Omental fat pad (tissue), 4 donors: ENCODE data around the gene CCDC146. TPM values are rescaled to one million over a fixed set of nuclear protein-coding genes. Genes with fewer than 3 reads are reported as not detected.
"Not testable (repeated sequence)": the region's sequence is repeated elsewhere in the genome, so short reads cannot be mapped to it uniquely, and the experiment has no call there.

Experiments used
- ATAC-seq: fragments of 150-250 bp; one replicate; pipeline ENCODE4 v1.9.1; 2016; ENCODE audit warnings: mild to moderate bottlenecking, moderate library complexity; ENCODE audit not compliant: low FRiP score
- DNase-seq: peaks from one replicate; pipeline ENCODE4 v3.0.0-alpha.2; 2019; ENCODE audit warnings: low spot score
- total RNA-seq, 4 donors: library from RNA; depleted of rRNA; stranded (reverse); fragments of >200 nt; gene quantifications; one replicate each; pipeline ENCODE4 v1.1.0, GENCODE V29; 2016

The CCDC146 gene, protein sequence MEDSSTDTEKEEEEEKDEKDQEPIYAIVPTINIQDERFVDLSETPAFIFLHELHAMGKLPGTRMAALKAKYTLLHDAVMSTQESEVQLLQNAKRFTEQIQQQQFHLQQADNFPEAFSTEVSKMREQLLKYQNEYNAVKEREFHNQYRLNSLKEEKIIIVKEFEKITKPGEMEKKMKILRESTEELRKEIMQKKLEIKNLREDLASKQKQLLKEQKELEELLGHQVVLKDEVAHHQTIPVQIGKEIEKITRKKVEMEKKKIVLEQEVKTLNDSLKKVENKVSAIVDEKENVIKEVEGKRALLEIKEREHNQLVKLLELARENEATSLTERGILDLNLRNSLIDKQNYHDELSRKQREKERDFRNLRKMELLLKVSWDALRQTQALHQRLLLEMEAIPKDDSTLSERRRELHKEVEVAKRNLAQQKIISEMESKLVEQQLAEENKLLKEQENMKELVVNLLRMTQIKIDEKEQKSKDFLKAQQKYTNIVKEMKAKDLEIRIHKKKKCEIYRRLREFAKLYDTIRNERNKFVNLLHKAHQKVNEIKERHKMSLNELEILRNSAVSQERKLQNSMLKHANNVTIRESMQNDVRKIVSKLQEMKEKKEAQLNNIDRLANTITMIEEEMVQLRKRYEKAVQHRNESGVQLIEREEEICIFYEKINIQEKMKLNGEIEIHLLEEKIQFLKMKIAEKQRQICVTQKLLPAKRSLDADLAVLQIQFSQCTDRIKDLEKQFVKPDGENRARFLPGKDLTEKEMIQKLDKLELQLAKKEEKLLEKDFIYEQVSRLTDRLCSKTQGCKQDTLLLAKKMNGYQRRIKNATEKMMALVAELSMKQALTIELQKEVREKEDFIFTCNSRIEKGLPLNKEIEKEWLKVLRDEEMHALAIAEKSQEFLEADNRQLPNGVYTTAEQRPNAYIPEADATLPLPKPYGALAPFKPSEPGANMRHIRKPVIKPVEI
- total RNA-seq: 10 to 100 TPM in 1 of 4 donors, 1 to 10 TPM in 3; 6.5 to 12.5 (median 7.0) TPM

DNA sequence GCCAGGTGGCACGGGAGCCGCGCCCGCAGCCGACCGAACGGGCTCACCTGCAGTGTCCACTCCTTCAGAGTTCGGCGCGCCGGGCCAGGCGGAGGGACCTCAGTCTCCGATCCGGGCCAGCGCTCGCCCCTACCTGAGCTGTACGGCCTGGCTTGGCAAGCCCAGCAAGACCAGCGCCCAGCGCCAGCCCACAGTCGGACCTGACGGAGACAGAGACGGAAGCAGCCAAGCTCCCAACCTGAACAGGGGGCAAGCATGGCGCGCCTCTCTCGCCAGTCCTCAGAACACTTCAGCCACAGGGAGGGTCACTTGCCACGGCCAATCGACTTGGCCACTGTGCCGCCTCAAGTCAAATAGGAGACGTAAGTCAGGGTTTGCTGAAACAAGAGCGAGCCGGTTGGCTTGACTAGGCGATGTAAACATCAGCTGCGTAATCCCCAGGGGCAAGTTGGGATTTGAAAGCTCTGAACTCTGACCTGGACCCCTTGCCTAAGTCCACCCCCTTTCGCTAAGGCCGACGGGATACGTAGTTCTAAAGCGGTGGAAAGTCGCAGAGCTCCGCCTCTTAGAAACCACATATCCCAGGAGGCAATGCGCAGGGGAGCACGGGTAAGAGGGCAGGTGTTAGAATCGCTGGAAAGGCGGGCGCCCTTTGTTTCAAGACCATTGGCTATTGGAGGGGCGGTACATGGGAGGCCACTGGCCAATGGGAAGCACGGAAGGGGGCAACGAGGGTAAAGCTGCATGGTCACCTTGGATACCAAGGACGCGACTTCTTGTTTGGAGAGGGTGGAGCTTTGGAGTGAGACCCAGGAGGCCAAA, at the start of gene CCDC146:
TSS of gene CCDC146 (plus strand) at position 756 of the 822 bp plus-strand sequence. CDS start 45,054 bp downstream, outside the sequence.
- ATAC-seq (peak; percentile 100), DNase-seq (peak; percentile 91)

- ATAC-seq, DNase-seq: not testable (repeated sequence)
Observed at GRCh38 chr7:77074786-77075396, 47.5 kb upstream of the CCDC146 start.

- ATAC-seq, DNase-seq: not testable (repeated sequence)
Observed at GRCh38 chr7:77077060-77077459, 45.4 kb upstream of the CCDC146 start.

DNA sequence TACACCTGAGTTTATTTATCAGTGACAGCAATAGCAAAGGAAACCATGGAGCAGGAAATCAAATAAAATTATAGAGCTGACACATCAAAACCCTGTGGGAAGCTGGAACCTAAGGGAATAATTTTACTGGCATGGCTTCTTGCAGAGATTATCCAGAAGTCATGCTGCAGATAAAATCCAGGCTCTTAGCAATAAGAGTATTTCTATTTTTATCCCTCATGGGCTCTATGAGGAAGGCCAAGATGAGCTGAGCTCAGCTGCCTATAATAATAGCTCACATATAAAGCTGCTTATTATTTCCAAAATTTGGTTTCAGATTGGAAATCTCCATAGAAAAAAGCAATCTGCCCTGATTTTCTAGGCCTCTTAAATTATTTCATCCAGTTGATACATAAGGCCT, 43.3 kb upstream of the CCDC146 start:
- not testable (repeated sequence) for DNase-seq, ATAC-seq

DNA sequence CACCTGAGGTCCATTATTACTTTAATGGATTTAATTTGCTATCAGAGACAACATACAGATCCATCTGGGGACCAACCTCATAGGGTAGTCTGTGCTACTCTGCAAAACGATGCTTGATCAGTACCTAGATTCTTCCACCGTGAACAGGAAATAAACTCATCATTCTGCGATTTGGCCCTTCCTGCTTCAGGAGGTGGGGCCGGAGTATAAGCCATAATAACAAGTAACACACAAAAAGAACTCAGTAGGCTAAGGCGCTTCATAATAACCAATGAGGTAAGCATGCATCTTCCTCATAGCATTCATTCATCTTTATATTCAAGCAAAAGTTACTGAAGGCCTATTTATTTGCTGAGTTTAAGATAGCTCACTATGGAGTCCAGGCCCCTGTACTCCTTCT, 42.8 kb upstream of the CCDC146 start:
- not testable (repeated sequence) for ATAC-seq, DNase-seq

DNA sequence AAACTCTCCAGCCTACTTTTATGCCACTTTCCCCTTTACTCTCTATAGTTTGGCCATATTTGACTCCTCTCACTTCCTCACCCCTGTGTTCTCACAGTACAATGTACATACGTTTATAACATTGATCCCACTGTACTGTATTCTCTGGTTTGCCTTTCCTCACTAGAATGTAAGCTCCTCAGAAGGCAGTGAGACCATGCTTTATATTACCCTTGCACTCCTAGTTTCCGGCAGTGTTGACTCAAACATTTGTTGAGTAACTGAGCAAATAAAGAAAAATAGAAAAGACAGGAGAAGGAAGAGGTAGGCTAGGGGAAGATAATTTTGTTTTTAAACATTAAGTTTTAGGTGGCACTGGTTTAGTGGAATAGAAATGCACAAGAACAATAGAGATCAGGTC, 42.2 kb upstream of the CCDC146 start:
- not testable (repeated sequence) for ATAC-seq, DNase-seq

GRCh38 chr7:77082192-77082591, 40.2 kb upstream of the CCDC146 start:
- not testable (repeated sequence) for ATAC-seq, DNase-seq

- ATAC-seq, DNase-seq: not testable (repeated sequence)
Observed at GRCh38 chr7:77092301-77092700, 30.1 kb upstream of the CCDC146 start.

DNA sequence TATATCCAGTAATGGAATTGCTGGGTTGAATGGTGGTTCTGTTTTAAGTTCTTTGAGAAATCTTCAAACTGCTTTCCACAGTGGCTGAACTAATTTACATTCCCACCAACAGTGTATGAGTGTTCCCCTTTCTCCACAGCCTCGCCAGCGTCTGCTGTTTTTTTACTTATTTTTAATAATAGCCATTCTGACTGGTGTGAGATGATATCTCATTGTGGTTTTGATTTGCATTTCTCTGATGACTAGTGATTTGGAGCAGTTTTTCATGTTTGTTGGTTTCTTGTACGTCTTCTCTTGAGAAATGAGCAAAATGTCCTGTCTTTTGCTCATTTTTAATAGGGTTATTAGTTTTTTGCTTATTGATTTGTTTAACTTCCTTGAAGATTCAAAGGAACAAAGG, 21.9 kb upstream of the CCDC146 start:
- DNase-seq: not testable (repeated sequence)

DNA sequence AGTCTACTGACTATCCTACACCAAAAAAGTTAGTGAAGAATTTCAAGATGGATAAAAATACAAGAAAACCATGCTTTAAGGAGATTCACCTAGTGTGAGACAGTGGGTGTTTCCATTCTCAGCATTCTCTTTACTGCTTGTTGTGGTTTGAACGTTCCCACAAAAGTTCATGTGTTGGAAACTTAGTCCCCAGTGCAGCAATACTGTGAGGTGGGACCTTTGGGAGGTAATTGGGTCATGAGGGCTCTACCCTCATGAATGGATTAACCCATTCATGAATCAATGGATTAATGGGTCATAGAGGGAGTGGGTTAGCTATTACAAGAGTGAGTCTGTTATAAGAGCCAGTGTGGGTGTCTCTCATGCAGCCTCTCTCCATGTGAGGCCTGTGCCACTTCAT, 21.2 kb upstream of the CCDC146 start:
- not testable (repeated sequence) for DNase-seq, ATAC-seq

More for the DNA sequence above, 21.9 kb upstream of the CCDC146 start:
- not testable (repeated sequence) for ATAC-seq

DNA sequence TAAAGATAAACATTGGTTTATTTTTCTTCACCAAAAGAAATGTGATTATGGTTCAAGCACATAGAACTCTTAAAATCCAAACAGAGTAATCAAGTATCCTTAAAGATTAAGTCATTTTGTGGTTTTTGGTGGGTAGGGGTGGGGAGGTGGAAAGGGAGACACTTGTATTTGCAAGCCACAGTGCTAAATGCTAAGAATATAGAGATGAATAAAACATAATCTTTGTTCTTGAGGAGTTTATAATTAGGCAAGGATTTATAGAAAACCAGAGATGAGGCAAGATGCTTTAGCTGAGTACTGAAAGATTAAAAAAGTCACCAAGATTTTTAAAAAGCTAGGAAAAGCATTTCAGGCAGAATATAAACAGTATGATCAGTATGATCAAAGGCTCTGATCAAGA, 19.7 kb upstream of the CCDC146 start:
- DNase-seq, ATAC-seq: not testable (repeated sequence)

GRCh38 chr7:77105904-77106303, 16.5 kb upstream of the CCDC146 start:
- not testable (repeated sequence) for DNase-seq, ATAC-seq

DNA sequence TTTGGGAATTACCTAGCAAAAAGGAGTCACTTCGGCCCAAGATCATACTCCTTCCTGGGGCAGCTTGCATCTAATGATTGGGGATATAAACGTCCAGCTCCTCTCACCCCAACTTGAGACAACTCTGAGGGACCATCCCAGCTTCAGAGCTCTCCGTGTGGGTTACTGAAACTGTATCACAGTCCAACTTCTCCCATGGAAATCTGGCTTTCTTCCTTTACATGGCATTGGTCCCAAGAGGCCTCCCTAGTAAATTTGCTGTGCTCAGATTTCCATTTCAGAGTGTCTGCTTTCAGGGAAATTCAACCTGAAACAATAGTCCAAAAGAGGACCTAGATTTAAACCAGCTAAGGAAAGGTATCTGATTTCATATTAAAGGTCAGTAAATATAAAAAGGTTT, 14.8 kb upstream of the CCDC146 start:
- not testable (repeated sequence) for ATAC-seq

DNA sequence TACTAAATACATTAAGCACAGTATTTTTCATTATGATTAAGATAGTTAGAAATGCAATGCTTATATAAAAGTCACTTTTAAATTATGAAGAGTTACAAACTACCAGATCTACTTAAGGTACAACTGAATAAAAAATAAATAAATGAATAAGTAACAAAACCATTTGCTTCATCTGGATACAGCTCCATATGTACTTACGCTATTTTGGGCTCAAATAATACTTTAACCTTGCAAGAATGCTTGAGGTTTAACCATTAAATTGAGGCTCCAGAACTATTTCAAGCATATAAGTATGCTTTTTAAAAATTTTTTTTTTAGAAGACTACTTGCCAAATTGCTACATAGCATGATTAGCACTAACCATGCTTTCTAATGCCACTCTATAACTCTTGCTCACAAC, 14.1 kb upstream of the CCDC146 start:
- ATAC-seq: not testable (repeated sequence)

More for the DNA sequence above, 14.8 kb upstream of the CCDC146 start:
- not testable (repeated sequence) for DNase-seq

GRCh38 chr7:77112719-77113306, 9.6 kb upstream of the CCDC146 start:
- not testable (repeated sequence) for DNase-seq, ATAC-seq

More for the DNA sequence above, 14.1 kb upstream of the CCDC146 start:
- DNase-seq: not testable (repeated sequence)

GRCh38 chr7:77125486-77125885, 3.1 kb downstream of the CCDC146 start:
- DNase-seq, ATAC-seq: not testable (repeated sequence)

DNA sequence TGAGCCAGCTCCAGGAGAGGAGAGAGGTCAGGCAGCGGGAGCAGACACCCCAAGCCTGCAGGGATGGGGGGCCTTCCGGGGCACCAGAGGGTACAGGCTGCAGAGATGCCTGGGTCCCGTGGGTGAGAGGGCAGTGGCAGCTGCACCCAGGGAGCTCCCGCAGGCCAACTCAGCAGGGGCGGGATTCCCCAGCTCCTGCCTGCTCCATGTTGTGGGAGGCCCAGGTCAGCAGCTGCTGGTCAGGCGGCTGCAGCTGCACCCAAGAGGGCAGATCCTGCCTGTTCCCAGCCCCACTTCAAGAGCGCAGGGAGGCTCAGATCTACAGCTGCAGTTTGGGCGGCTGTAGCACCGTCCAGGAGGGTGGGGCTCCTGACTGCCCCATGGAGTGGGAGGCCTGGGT, 4.6 kb downstream of the CCDC146 start:
- DNase-seq, ATAC-seq: not testable (repeated sequence)
